ENCODE measurements around the gene UBE2O.

DNA sequence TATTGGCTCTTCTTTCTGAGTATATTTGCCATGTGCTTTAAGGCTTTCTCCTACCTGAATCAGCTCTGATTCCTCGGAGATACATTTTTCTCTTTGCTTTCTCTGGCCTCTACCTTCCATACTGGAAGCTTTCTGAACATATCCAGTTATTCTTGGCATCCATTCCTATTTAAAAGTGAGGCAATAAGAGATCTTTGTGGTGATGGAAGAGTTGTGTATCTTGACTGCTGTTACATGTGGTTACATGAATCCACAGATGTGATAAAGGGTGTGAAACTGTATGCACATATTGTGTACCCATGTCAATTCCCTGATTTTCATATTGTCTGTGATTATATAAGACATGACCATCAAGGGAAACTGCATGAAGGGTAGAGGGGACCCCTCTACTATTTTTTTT, 24.4 kb downstream of the UBE2O start:
- TF ChIP-seq CTCF (IDR thresholded peaks at IDR 0.05; ENCODE audit: low read depth, low read length), result no peak
- TF ChIP-seq EZH2phosphoT487 (IDR thresholded peaks at IDR 0.05; ENCODE audit: low read depth), result no peak
